ENCODE data around the gene LSG1.

DNA sequence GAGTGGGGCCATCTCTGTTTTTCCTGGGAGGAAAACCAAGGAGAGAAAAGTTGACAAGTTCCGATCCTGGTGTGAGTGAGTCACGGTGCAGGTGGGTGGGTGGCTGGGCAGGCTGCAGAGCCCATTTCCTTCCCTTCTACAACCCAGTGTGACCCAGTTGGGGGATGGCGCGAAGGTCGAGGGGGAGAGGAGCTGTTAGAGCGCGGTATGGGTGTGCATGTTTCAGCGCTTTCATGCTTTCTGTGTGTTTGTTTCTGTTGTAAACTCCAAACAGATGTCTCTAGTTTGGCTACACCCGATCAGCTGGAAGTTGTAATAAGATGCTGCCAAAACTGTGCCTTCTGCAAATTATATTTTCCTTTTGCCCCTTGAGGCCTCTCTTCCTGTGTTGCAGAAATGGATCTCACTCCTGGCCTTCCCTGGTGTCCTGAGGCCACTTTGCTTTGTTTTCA is 17.5 kb upstream of the LSG1 start:
- TF ChIP-seq, protein P1, sequence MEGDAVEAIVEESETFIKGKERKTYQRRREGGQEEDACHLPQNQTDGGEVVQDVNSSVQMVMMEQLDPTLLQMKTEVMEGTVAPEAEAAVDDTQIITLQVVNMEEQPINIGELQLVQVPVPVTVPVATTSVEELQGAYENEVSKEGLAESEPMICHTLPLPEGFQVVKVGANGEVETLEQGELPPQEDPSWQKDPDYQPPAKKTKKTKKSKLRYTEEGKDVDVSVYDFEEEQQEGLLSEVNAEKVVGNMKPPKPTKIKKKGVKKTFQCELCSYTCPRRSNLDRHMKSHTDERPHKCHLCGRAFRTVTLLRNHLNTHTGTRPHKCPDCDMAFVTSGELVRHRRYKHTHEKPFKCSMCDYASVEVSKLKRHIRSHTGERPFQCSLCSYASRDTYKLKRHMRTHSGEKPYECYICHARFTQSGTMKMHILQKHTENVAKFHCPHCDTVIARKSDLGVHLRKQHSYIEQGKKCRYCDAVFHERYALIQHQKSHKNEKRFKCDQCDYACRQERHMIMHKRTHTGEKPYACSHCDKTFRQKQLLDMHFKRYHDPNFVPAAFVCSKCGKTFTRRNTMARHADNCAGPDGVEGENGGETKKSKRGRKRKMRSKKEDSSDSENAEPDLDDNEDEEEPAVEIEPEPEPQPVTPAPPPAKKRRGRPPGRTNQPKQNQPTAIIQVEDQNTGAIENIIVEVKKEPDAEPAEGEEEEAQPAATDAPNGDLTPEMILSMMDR (conservative IDR thresholded peaks at IDR 0.05; ENCODE audit: low read length): no peak
- TF ChIP-seq EZH2phosphoT487 (IDR thresholded peaks at IDR 0.05; ENCODE audit: borderline replicate concordance): no peak

Measured in Loucy (cell line).